SK-N-SH treated with all-trans-retinoic acid at 6 μM for 48 hours (cell line): ENCODE results near the gene KLLN.

Experiments used
- ARNTL ChIP-seq: fragments of 450-650 bp; formaldehyde crosslinking; IDR thresholded peaks from 2 replicates; pipeline ENCODE4 v1.5.0; 2020; ENCODE audit warnings: low read depth, mild to moderate bottlenecking, moderate library complexity, borderline replicate concordance
- CSDC2 ChIP-seq: fragments of 250-450 bp; sonication (Bioruptor Pico); IDR thresholded peaks from 2 replicates; pipeline ENCODE4 v1.5.0; 2020; ENCODE audit warnings: mild to moderate bottlenecking, moderate library complexity
- PATZ1 ChIP-seq: fragments of 250-450 bp; sonication (Bioruptor Pico); IDR thresholded peaks from 2 replicates; pipeline ENCODE4 v1.8.0; 2020; ENCODE audit warnings: mild to moderate bottlenecking, moderate library complexity, borderline replicate concordance
- RARB ChIP-seq: fragments of 250-450 bp; sonication (Bioruptor Pico); IDR thresholded peaks from 2 replicates; pipeline ENCODE4 v1.8.0; 2021; ENCODE audit warnings: mild to moderate bottlenecking, moderate library complexity
- ZFP3 ChIP-seq: fragments of 250-450 bp; sonication (Bioruptor Pico); IDR thresholded peaks from 2 replicates; pipeline ENCODE4 v1.5.0; 2020; ENCODE audit warnings: mild to moderate bottlenecking, moderate library complexity
- ZNF70 ChIP-seq: fragments of 450-650 bp; formaldehyde crosslinking; IDR thresholded peaks from 2 replicates; pipeline ENCODE4 v1.5.0; 2020; ENCODE audit warnings: mild to moderate bottlenecking, moderate library complexity
- TF ChIP-seq, protein P1 (sequence below): fragments of 250-450 bp; sonication (Bioruptor Pico); IDR thresholded peaks from 2 replicates; pipeline ENCODE4 v1.5.1; 2020; ENCODE audit warnings: low read depth, mild to moderate bottlenecking, moderate library complexity
- TF ChIP-seq, protein P2 (sequence below): fragments of 250-450 bp; sonication (Bioruptor Pico); IDR thresholded peaks from 2 replicates; pipeline ENCODE4 v1.5.1; 2021; ENCODE audit warnings: mild to moderate bottlenecking, moderate library complexity

- no peak for TF ChIP-seq ARNTL
- TF ChIP-seq, protein P1, sequence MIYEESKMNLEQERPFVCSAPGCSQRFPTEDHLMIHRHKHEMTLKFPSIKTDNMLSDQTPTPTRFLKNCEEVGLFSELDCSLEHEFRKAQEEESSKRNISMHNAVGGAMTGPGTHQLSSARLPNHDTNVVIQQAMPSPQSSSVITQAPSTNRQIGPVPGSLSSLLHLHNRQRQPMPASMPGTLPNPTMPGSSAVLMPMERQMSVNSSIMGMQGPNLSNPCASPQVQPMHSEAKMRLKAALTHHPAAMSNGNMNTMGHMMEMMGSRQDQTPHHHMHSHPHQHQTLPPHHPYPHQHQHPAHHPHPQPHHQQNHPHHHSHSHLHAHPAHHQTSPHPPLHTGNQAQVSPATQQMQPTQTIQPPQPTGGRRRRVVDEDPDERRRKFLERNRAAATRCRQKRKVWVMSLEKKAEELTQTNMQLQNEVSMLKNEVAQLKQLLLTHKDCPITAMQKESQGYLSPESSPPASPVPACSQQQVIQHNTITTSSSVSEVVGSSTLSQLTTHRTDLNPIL (CRISPR knock-in tag) = no peak
- TF ChIP-seq RARB (CRISPR knock-in tag) = no peak
- TF ChIP-seq, protein P2, sequence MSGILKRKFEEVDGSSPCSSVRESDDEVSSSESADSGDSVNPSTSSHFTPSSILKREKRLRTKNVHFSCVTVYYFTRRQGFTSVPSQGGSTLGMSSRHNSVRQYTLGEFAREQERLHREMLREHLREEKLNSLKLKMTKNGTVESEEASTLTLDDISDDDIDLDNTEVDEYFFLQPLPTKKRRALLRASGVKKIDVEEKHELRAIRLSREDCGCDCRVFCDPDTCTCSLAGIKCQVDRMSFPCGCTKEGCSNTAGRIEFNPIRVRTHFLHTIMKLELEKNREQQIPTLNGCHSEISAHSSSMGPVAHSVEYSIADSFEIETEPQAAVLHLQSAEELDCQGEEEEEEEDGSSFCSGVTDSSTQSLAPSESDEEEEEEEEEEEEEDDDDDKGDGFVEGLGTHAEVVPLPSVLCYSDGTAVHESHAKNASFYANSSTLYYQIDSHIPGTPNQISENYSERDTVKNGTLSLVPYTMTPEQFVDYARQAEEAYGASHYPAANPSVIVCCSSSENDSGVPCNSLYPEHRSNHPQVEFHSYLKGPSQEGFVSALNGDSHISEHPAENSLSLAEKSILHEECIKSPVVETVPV = no peak
- no peak for TF ChIP-seq ZFP3 (CRISPR knock-in tag)
- TF ChIP-seq CSDC2 (CRISPR knock-in tag) = no peak
- no peak for TF ChIP-seq PATZ1
- TF ChIP-seq ZNF70 (CRISPR knock-in tag) = no peak
These were observed 11.2 kb downstream of the KLLN start for GRCh38 chr10:87852089-87852488.
